Activated CD8-positive, alpha-beta memory T cell treated with anti-CD3 and anti-CD28 coated beads, Interleukin-2, amount 50 U/mL, for 24 hours (primary cell): ENCODE data around the gene UBC.
A peak's percentile ranks its signal among the peaks of the same experiment; 100 is the strongest.
"Not testable (repeated sequence)": the region's sequence is repeated elsewhere in the genome, so short reads cannot be mapped to it uniquely, and the experiment has no call there.

ENCODE experiments used
- DNase-seq: peaks from one replicate; pipeline ENCODE4 v3.0.0-alpha.2; 2020; ENCODE audit errors: extremely low read depth

Gene UBC

DNA sequence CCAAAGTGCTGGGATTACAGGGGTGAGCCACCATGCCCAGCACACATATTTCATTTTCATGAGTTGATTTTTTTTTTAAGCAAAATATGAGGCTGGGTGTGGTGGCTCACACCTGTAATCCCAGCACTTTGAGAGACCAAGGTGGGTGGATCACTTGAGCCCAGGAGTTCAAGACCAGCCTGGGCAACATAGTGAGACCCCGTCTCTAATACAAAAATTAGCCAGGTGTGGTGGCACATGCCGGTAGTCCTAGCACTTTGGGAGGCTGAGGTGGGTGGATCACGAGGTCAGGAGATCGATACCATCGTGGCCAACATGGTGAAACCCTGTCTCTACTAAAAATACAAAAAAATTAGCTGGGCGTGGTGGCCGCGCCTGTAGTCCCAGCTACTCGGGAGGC, 17.1 kb upstream of the UBC start:
- DNase-seq = not testable (repeated sequence)

DNA sequence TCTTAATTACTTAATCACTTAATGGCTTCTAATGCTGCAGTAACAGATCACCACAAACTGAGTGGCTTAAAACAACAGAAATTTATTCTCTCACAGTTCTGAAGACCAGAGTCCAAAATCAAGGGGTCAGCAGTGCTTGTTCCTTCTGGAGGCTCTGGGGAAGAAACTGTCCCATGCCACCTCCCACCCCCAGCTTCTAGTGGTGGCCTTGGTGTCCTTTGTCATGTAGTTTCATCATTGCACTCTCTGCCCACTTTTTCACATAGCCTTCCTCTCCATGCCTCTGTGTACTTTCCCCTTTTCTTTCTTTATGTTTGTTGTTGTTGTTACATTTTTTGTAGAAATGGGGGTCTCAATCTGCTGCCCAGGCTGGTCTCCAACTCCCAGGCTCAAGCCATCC, 16.1 kb upstream of the UBC start:
- DNase-seq = no peak

DNA sequence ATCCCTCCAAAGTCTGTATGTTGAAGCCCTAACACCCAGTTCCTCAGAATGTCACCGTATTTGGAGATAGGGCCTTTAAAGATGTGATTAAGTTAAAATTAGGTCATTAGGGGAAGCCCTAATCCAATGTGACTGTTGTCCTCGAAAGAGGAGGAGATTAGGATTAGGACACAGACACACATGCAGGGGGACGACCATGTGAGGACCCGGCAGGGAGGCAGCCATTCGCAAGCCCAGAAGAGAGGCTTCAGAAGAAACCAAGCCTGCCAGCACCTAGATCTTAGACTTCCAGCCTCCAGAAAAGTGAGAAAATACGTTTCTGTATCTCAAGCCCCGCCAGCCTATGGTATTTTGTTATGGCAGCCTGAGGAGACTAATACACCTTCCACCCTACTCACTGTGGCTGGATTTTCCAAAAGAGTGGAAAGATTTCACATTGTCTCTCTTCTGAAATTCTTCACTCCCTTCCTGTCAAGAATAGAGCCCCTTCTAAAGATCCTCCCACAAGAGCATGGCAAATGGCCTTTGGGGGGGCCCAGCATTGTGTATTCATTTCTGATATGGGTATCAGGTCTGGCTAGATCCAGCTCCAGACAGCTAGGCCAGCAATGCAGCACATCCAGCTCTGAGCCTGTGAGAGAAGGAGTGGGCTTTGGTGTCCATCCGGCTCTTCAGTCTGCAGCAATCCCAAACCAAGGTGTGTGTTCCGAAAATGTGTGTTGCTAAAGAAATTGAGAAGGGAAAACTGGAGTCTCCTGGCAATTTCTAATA, 15.4 kb upstream of the UBC start:
- no peak for DNase-seq

DNA sequence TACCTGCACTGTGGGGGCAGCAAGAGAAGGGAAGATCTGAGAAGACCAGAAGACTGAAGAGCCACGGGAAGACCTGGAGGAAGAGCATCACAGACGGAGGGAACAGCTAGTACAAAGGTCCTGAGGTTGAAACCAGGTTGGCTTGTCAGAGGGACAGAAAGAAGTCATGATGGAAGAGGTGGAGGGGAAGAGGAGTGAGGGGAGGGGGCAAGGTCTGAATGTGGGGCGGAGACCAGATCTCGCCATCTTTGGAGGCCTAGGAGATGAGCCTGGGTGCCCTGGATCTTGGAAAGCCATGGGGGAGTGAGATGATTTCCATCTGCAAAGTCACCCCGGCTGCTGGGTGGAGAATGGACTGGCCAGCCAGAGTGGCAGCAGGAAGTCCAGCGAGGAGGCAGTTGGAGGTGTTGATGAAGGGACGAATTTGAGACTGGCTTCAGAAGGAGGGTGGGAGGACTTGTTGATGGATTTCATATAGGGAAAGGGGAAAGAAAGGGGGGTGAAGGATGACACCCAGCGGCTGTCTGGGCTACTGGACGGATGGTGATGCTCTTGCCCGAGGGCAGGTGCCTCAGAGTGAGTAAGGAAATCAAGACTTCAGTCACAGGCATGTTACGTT, 14.6 kb upstream of the UBC start:
- DNase-seq = no peak

DNA sequence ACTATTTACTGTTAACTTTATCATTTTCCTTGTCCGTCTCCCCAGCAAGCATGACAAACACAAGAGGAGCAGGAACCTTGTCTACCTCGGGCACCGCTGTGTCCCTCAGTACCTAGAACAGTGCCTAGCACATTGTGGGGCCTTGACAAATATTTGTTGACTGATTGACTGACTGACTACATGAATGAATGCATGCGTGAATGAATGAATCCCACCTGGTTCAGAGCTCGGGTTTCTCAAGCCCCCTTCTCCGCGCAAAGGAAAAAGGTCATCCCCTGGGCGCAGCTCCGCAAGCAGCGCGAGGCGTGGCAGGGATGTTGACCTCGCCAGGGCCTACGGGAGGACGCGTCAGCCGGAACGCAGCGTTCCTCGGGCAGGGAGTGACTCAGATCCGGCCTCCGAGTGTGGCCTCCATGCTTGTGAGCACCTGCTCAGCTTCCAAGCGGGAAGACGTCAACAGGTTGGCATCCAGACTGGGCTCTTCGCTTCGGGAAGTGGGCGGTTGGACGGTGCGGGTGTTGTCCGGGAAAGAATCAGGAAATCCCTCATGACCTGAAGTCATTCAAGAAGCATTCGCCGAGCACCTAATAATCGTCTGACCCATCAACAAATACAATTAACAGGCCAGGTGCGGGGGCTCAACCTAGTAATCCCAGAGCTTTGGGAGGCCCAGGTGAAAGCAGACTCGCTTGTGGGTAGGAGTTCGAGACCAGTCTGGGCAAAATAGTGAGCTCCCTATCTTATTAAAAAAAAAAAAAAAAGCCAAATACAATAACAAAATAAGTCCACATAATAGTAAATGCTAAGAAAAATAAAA, 13.9 kb upstream of the UBC start:
- no peak for DNase-seq

DNA sequence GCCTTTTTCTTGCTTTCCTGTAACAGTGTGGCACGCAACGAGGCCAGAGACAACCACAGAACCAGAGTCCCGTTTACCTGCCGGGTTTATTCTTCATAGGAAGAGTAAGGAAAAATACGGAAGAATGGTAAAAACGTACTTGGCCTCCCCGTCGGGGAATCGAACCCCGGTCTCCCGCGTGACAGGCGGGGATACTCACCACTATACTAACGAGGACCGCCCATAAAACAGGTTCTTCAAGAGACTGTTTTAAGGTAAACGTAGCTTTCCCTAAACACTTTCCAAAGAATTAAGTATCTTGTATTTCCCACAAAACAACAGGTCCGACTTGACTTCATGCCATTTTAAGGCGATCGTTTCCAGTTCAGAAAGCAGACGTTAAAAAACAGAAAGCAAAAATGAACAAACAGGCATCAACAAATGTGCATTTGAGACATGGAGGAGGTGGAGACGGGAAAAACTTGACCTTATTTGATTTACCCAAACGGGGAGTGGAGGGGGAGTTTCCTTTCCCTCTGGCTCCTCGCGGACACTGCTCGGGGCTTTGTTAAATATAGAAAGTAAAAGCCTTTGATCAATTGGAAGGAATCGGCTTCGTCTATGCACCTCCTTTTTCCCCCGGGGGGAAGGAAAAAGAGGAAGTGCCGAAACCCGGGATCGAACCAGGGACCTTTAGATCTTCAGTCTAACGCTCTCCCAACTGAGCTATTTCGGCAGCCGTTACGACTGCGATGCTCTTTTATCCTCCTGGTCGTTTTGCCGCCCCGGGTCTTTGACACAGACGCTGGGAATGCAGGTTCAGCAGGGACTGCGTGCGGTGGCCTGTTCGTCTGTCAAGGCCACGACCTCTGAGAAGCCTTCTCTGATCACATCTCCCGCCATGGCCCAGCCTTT, 13.0 kb upstream of the UBC start:
- DNase-seq = peak; percentile 88

DNA sequence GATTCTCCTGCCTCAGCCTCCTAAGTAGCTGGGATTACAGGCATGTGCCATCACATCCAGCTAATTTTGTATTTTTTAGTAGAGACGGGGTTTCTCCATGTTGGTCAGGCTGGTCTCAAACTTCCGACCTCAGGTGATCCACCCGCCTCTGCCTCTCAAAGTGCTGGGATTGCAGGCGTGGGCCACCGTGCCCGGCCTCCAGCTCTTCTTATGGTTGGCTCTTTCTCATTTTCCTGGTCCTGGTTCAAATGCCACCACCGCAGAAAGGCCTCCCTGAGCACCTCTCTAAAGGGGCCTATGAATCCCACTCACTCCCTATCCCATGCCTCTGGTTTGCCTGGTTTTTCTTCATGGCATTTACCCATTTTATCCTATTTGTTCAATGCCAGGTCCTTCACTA, 11.3 kb upstream of the UBC start:
- DNase-seq = not testable (repeated sequence)

DNA sequence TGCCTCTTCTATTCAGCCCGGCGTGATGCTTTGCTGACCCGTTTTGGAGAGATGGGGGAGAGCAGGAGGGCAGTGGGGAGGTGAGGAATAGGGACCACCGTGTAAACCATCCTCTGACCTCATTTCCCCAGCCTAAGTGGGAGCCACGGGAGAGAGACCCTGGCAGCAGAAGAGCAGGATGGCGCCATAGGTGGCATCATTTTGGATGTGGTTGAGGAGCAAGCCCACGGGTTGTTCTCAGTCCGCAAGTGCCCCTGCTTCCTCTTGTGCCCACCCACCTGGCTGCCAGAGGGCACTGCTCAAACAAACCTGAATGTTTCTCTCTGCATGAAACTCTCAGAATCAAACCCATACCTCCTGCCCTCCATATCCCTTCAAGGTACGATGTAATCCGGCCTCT, 10.7 kb upstream of the UBC start:
- DNase-seq = no peak

DNA sequence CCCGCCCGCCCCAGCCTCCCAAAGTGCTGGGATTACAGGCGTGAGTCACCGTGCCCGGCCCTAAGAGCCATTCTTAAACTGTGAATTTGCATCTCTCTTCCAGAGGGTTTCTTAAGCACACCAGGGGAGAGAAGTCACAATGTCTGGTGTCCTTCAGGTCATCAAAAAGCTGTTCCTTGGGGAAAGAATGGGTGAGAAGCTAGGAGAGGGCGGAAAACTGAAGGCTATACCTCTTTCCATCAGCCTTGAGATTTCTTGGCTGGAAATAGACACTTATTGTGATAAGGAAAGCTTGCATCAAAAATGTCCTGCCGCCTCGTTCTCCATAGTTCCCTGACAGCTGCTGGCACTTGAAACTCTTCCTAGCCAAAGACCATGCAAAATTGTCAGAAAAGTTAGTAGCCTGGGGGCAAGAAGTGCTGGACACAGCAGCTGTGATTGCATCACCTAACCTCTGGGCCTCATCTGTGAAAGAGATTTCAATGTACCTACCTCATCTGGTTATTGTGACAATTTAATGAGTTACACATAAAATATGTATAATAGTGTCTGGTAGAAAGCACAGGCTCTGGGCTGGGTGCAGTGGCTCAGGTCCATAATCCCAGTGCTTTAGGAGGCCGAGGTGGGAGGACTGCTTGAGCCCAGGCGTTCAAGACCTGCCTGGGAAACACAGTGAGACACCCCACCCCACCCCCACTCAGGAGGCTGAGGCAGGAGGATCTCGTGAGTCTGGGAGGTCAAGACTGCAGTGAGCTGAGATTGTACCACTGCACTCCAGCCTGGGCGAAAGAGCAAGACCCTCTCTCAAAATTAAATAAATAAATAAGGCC, 9.7 kb upstream of the UBC start:
- no peak for DNase-seq

DNA sequence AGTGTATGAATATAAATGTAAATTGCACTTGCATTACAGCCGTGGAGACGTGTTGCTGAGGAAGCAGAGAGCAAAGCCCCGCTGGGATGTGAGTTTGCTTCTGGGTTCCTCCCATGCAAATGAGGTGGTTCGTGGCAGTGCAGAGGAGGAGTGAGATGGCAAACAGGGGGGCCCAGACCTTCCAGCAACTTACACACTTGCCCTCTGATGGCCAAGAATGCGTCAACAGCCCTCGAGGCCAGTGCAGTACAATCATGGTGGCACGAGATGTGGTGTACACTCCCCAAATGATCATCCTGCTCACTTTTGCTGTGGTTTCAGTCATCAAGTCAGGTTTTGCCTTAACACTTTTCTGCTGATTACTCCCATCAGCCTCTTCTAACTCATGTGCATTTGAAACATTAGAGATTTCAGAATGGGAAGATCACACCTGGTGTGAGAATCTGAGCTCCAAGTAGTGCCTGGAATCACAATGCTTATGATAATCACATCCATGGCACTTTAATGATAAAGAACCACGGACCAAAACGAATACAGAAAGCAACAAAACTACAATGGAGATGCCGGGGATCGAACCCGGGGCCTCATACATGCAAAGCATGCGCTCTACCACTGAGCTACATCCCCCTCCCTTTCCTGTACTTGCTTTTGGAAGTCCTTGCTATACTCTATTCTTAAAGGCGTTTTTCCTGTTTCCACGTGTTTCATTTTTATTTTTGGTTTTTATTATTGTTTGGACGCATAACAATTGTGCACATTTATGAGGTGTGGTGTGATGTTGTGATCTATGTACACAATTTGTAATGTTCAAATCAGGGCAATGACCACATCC, 7.0 kb upstream of the UBC start:
- peak; percentile 63 for DNase-seq

DNA sequence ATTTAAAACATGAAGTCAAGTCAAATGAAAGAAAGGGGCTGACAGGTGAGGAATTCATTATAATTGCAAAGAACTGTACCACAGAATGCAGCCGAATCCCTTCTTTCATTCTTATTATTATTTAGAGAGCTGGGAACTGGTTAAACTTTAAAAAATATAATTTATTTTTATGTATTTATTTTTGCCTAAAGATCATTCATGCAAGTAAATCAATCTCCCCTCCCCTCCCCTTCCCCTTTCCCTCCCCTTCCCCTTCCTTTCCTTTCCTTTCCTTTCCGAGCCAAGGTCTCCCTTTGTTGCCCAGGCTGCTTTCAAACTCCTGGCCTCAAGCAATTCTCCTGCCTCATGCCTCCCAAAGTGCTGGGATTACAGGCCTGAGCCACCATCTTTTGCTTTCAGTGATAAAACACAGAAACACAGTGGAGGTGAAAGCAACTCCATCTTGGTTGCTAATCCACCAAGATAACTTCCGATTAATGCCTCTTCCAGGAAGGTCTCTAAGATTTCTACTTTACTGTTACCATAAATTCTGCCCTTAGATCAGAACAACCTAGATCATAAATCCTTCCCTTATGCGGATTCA, 6.0 kb upstream of the UBC start:
- no peak for DNase-seq

DNA sequence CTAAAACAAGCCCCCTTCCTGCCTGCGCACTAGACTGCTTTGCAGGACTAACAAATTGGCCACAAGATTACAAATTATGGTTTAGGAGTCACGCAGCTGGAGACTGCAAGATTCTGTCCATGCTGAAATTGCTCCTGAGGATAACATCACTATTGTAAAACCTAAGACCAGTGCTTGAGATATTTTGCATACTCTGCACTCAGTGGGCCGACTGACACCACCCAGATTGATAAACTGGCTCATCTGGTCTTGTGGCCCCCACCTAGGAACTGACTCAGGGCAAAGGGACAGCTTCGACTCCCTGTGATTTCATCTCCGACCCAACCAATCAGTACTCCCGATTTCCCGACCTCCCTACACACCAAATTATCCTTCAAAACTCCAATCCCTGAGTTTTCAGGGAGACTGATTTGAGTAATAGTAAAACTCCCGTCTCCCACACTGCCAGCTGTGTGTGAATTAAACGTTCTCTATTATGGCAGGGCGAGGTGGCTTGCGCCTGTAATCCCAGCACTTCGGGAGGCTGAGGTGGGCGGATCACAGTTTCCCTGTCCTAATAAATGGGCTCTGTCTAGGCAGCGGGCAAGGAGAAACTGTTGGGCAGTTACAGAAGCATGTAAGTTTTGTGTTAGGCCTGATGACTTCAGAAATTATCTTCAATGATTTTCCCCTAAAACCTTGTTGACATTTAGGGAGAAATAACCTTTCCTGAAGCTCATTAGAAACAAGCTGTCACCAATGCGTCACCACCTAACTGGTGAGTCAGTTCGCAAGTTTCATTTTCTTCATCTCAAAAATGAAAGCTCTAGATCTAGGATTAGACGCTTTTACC, 5.3 kb upstream of the UBC start:
- DNase-seq = no peak

DNA sequence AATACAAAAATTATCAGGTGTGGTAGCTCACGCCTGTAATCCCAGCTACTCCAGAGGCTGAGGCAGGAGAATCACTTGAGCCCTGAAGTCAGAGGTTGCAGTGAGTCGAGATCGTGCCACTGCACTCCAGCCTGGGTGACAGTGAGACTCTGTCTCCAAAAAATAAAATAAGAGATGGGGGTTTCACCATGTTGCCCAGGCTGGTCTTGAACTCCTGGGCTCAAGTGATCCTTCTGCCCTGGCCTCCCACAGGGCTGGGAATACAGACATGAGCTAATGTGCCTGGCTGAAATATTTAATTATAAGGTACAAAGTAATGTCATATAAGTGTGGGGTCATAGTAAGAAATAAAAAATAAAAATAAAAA, 4.2 kb upstream of the UBC start:
- not testable (repeated sequence) for DNase-seq

DNA sequence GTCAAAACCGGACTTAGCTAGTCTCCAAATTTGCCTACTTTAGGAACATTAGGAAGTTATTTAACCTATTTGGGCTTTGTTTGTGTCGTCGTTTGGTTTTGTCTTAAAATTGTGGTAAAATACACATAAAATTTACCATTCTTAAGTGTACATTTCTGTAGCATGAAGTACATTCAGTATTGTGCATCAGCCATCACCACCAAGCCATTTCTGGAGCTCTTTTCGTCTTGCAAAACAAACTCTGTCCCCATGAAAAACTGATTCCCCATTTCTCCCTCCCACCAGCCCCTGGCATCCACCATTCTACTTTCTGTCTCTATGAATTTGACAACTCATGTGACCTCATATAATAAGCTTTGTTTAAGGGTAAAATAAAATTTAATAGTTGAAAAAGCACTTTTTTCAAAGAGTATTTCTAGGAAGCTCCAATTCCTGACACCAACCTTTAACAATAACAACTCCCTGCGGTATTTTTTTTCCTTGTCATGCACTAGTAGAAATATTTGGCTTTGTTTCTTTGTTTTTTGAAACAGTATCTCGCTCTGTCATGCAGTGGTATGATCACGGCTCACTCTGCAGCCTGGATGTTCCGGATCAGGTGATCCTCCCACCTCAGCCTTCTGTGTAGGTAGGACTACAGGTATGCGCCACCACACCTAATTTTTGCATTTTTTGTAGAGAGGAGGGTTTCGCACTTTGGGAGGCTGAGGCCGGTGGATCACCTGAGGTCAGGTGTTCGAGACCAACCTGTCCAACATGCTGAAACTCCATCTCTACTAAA, 3.6 kb upstream of the UBC start:
- DNase-seq = no peak

DNA sequence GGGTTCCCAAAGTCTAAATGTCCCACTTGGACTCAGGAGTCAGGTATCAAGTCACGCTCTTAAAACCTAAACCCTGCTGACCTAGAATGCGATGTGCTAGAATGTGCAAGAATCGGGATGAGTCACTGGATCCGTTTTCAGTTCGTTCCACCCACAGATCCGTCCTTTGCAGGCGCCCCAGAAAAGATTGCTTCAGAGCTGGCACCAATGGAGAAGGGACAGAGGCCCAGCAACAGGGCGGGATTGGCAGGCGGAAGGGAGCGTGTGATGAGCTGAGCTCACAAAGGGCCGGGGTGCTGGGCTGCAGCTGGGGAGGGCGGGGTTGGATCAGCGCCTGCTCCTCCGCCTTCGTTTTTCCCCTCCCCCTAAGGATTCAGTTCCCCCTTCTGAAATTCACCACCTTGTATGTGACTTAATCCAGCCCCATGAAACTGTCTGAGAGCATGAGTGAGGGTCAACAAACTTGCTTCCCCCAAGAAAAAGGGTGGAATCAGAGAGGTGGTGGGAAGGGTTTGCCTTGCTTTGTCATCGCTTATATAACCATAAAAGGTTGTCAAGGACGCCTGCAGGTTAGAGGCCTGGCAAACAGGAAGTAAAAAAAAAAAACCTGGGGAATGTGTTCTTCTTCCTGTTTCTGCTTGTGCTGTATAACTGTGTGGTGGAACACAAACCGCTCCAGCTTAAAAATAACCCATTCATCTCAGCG, 2.8 kb upstream of the UBC start:
- DNase-seq = peak; percentile 90

DNA sequence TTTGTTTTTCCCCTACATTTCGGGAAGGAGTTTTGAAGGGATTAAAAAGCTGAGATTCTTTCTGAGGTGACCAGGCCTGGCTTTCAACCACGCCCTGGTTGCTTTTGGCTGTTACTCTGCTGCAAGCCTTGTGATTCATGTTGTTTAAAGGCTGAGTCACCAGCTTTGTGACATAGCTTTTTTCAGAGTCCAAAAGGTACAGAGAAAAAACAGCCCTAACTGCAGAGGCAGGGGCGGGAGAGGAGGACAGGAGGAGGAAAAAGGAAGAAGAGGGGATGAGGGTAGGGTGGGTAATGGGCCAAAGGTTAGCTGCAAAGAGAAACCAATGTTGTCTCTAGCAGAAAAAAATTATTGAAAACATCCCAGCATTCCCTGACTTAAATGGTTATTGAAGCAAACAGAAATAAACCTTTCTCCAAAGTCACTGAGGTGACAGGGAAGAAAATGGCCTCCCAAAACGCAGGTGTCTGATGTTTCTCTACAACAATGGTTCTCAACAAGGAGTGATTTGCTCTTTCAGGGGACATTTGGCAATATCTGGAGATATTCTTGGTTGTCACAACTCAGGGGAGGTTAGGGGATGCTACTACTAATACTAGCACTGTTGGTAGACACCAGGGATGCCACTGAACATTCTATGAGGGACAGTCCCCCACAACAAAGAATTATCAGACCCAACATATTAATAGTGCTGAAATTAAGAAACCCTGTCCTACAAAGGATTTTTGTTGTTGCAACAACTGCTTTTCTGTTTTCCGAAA, 2.1 kb upstream of the UBC start:
- DNase-seq = no peak
